Keratinocyte (primary cell): Measurements from ENCODE around the gene DSTN. TPM values are rescaled to one million over a fixed set of nuclear protein-coding genes. Genes with fewer than 3 reads are reported as not detected.

Source experiments
- DNase-seq: peaks from one replicate; pipeline ENCODE4 v3.0.0-alpha.2; 2011; ENCODE audit warnings: low read depth, missing footprints, low spot score
- FAIRE-seq: peaks from 2 replicates; lab custom pipeline; 2011; peaks lifted over from hg19 to GRCh38; lab: Jason Lieb, UNC
- H2AFZ ChIP-seq: 2 replicates; pipeline ENCODE4 v1.6.0; 2012; ENCODE audit warnings: low read length, control low read depth, inconsistent platforms; ENCODE audit not compliant: control insufficient read depth
- H3K27ac ChIP-seq: 2 replicates; pipeline ENCODE4 v1.5.1; 2011; ENCODE audit warnings: low read length; ENCODE audit not compliant: control insufficient read depth, insufficient read depth
- H3K27me3 ChIP-seq: 3 replicates; pipeline ENCODE4 v1.6.0; 2011; ENCODE audit warnings: low read length; ENCODE audit not compliant: control insufficient read depth, insufficient read depth; ENCODE audit errors: extremely low read depth
- H3K36me3 ChIP-seq, 2 experiments: 2 replicates in 1 of 2; 3 replicates in 1 of 2; pipeline ENCODE4 v1.5.1; 2011; ENCODE audit warnings: low read length in 2 of 2, mild to moderate bottlenecking in 1 of 2; ENCODE audit not compliant: control insufficient read depth in 2 of 2, insufficient read depth in 2 of 2; ENCODE audit errors: extremely low read depth in 1 of 2
- H3K4me1 ChIP-seq: 3 replicates; pipeline ENCODE4 v1.5.1; 2011; ENCODE audit warnings: low read length; ENCODE audit not compliant: control insufficient read depth, insufficient read depth; ENCODE audit errors: extremely low read depth
- H3K4me2 ChIP-seq: 3 replicates; pipeline ENCODE4 v1.6.0; 2011; ENCODE audit warnings: low read depth, low read length; ENCODE audit not compliant: control insufficient read depth, insufficient read depth; ENCODE audit errors: extremely low read depth
- H3K4me3 ChIP-seq, 3 experiments: fragments of 200-600 bp in 1 of 3; sonication (generic) in 1 of 3; 2 replicates in 2 of 3; 3 replicates in 1 of 3; pipeline ENCODE4 v1.5.1; 2011 to 2016; ENCODE audit warnings: low read length in 3 of 3, mild to moderate bottlenecking in 3 of 3, control low read depth in 2 of 3, inconsistent platforms in 1 of 3, low read depth in 1 of 3, mixed read lengths in 1 of 3, mixed run types in 1 of 3, moderate library complexity in 1 of 3; ENCODE audit not compliant: control insufficient read depth in 2 of 3, insufficient read depth in 2 of 3; ENCODE audit errors: extremely low read depth in 1 of 3
- H3K79me2 ChIP-seq: 2 replicates; pipeline ENCODE4 v1.6.0; 2012; ENCODE audit warnings: low read length; ENCODE audit not compliant: control insufficient read depth, insufficient read depth
- H3K9ac ChIP-seq: 3 replicates; pipeline ENCODE4 v1.6.0; 2011; ENCODE audit warnings: low read length; ENCODE audit not compliant: control insufficient read depth, insufficient read depth; ENCODE audit errors: extremely low read depth
- H3K9me1 ChIP-seq: 3 replicates; pipeline ENCODE4 v1.6.0; 2011; ENCODE audit warnings: low read length; ENCODE audit not compliant: control insufficient read depth, insufficient read depth; ENCODE audit errors: extremely low read depth
- H3K9me3 ChIP-seq: 2 replicates; pipeline ENCODE4 v1.5.1; 2012; ENCODE audit warnings: low read depth, low read length; ENCODE audit not compliant: control insufficient read depth
- H4K20me1 ChIP-seq: 3 replicates; pipeline ENCODE4 v1.6.0; 2011; ENCODE audit warnings: low read length; ENCODE audit not compliant: control insufficient read depth, insufficient read depth; ENCODE audit errors: extremely low read depth
- CTCF ChIP-seq, 3 experiments: IDR thresholded peaks in 1 of 3; conservative IDR thresholded peaks in 1 of 3; optimal IDR thresholded peaks in 1 of 3; 2 replicates in 2 of 3; 3 replicates in 1 of 3; pipeline versions ENCODE3 to v1.5.1; 2011; ENCODE audit warnings: low read length in 3 of 3, mild to moderate bottlenecking in 3 of 3, moderate library complexity in 2 of 3, control low read depth in 1 of 3, inconsistent platforms in 1 of 3; ENCODE audit not compliant: insufficient read depth in 2 of 3; ENCODE audit errors: extremely low read depth in 1 of 3
- EZH2 ChIP-seq: IDR thresholded peaks from one replicate; pipeline ENCODE4 v1.6.1; 2012; ENCODE audit warnings: inconsistent platforms, mild to moderate bottlenecking, low read length, moderate library complexity
- dilution Hi-C: fragments of 300-500 bp; cut with MboI; formaldehyde crosslinking; loops from one replicate; pipeline ENCODE4 v1.7.0; 2020; ENCODE audit warnings: low sequenced_read_pairs; ENCODE audit not compliant: extremely low pct_ligation_motif_present
- polyA plus RNA-seq, 5 experiments: library from polyadenylated mRNA; depleted of rRNA in 3 of 5; stranded (reverse) in 3 of 5; stranded (forward) in 1 of 5; unstranded in 1 of 5; fragments of >200 nt; gene quantifications; 1 replicate in 1 of 5; 2 replicates in 3 of 5; 3 replicates in 1 of 5; pipeline versions ENCODE4 v1.2.1 to v1.2.3, GENCODE V29; 2011 to 2012; ENCODE audit warnings: missing spikeins in 2 of 5, low read depth in 1 of 5, low replicate concordance in 1 of 5

The DSTN gene
- polyA plus RNA-seq, 1 donor (not counting 4 experiments of a cell fraction or from before 2014, with no cell fraction given), result 288 TPM

GRCh38 chr20:17644451-17644850 lies 74.6 kb downstream of the DSTN start:
- DNase-seq, result no peak
- Histone ChIP-seq H3K9me1 (peaks cover 2% of the 10 kb centered on the region), H3K9me3 (no peaks in the 10 kb centered on the region), H3K4me3 (no peak overlapping the region), H3K4me2 (no peak overlapping the region), H2AFZ (no peak overlapping the region), H3K27ac (no peak overlapping the region), H3K36me3 (peaks cover 25 to 31% of the 10 kb centered on the region in 2 experiments), H3K79me2 (peaks cover 63% of the 10 kb centered on the region), H4K20me1 (peaks cover 6% of the 10 kb centered on the region), H3K9ac (no peak overlapping the region), H3K27me3 (no peaks in the 10 kb centered on the region), H3K4me1 (no peaks in the 10 kb centered on the region)
- FAIRE-seq, result no peak
- dilution Hi-C loops, result no loop called here
- TF ChIP-seq CTCF (optimal IDR thresholded peaks at IDR 0.05 in 1 of 3, IDR thresholded peaks at IDR 0.05 in 1 of 3, conservative IDR thresholded peaks at IDR 0.05 in 1 of 3; ENCODE audit: extremely low read depth in 1 of 3, insufficient read depth in 2 of 3, low read length in 3 of 3) (no peak), EZH2 (no peak)

GRCh38 chr20:17645010-17645409 lies 75.1 kb downstream of the DSTN start:
- peaks cover 67% of the 10 kb centered on the region for H3K79me2 ChIP-seq
- no peak overlapping the region for H3K27ac ChIP-seq
- dilution Hi-C loops, result no loop called here

More at GRCh38 chr20:17645010-17645409, 75.1 kb downstream of the DSTN start:
- H3K9me3 ChIP-seq, result no peaks in the 10 kb centered on the region
- TF ChIP-seq CTCF (optimal IDR thresholded peaks at IDR 0.05 in 1 of 3, IDR thresholded peaks at IDR 0.05 in 1 of 3, conservative IDR thresholded peaks at IDR 0.05 in 1 of 3; ENCODE audit: extremely low read depth in 1 of 3, insufficient read depth in 2 of 3, low read length in 3 of 3) (no peak), EZH2 (no peak)
- H3K27me3 ChIP-seq, result no peaks in the 10 kb centered on the region
- no peak overlapping the region for H3K9ac ChIP-seq
- H3K4me3 ChIP-seq, result no peak overlapping the region
- no peaks in the 10 kb centered on the region for H3K4me1 ChIP-seq
- no peak overlapping the region for H3K4me2 ChIP-seq
- H2AFZ ChIP-seq, result no peak overlapping the region
- DNase-seq (no peak), FAIRE-seq (no peak)
- peaks cover 25 to 33% of the 10 kb centered on the region in 2 experiments for H3K36me3 ChIP-seq
- H3K9me1 ChIP-seq, result peaks cover 2% of the 10 kb centered on the region
- peaks cover 6% of the 10 kb centered on the region for H4K20me1 ChIP-seq
